HG03196 (cell line): Measurements from ENCODE around the gene TRIM34.
"Not testable (repeated sequence)": the region's sequence is repeated elsewhere in the genome, so short reads cannot be mapped to it uniquely, and the experiment has no call there.

Experiments used
- ATAC-seq: cut with Tn5 transposase; IDR thresholded peaks from one replicate; pipeline ENCODE4 v1.9.1; 2021; ENCODE audit not compliant: unreplicated experiment

The TRIM34 gene, protein sequence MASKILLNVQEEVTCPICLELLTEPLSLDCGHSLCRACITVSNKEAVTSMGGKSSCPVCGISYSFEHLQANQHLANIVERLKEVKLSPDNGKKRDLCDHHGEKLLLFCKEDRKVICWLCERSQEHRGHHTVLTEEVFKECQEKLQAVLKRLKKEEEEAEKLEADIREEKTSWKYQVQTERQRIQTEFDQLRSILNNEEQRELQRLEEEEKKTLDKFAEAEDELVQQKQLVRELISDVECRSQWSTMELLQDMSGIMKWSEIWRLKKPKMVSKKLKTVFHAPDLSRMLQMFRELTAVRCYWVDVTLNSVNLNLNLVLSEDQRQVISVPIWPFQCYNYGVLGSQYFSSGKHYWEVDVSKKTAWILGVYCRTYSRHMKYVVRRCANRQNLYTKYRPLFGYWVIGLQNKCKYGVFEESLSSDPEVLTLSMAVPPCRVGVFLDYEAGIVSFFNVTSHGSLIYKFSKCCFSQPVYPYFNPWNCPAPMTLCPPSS

GRCh38 chr11:5624489-5625279 lies at the start of gene TRIM34:
TRIM34 (plus strand) TSS chr11:5625001; CDS start chr11:5632332, 7,331 bp downstream.
- peak; percentile 98 for ATAC-seq

DNA sequence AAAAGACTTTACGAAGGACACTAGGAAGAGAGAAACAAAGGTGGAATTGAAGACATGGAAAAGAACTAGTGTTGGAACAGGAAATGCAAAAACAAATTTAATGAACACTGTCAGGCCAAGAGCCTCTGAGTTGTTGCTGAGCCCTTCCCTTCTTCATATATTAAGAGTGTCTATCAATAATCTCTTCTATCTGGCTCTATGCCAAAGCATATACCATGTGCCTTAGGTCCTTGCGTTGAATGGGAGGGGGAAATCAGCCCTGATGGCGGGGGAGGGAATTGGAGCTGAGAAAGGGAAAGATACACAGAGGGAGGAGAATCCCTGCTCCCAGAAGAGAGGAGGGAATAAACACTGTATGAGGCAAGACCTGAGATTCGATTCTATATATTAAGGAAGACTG lies 49.6 kb upstream of the TRIM34 start:
- ATAC-seq: no peak

GRCh38 chr11:5577101-5577500 lies 47.7 kb upstream of the TRIM34 start:
- no peak for ATAC-seq

- no peak for ATAC-seq
Measured at GRCh38 chr11:5580577-5580976, 44.2 kb upstream of the TRIM34 start, which contains the start of gene OR52B6. OR52B6 (plus strand) TSS chr11:5580877; CDS start chr11:5580877, 0 bp downstream.

GRCh38 chr11:5581014-5581413 lies 43.8 kb upstream of the TRIM34 start:
- ATAC-seq: no peak

- not testable (repeated sequence) for ATAC-seq
Measured at GRCh38 chr11:5584458-5584857, 40.3 kb upstream of the TRIM34 start.

DNA sequence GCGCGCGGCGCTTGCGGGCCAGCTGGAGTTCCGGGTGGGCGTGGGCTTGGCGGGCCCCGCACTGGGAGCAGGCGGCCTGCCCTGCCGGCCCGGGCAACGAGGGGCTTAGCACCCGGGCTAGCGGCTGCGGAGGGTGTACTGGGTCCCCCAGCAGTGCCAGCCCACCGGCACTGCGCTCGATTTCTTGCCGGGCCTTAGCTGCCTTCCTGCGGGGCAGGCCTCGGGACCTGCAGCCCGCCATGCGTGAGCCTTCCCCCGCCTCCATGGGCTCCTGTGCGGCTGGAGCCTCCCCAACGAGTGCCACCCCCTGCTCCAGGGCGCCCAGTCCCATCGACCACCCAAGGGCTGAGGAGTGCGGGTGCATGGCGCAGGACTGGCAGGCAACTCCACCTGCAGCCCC lies 34.9 kb upstream of the TRIM34 start:
- ATAC-seq: not testable (repeated sequence)

- no peak for ATAC-seq
Measured at GRCh38 chr11:5591613-5592012, 33.2 kb upstream of the TRIM34 start.

- ATAC-seq: no peak
Measured at GRCh38 chr11:5592615-5593014, 32.2 kb upstream of the TRIM34 start.

DNA sequence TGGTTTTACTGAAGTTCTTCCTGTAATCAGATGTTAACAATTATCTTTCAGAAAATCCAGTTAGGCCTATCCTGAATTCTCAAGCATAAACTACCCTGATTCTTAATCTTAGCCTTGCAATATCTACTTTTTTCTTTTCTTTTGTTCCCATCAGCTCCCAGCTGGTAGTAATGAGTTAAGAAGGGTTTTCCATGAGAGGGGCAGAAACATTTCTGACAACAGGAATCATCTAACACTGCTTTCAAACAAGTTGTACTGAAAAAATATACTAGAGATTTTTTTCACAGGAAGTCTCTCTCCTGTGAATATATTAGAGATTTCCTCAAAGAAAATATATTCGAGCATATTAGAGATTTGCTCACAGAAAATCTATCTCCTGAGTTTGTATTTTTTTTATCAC lies 31.7 kb upstream of the TRIM34 start:
- ATAC-seq: no peak

- ATAC-seq: peak; percentile 39
Measured at GRCh38 chr11:5596607-5597201, 28.1 kb upstream of the TRIM34 start, which contains the start of gene TRIM6. TRIM6 (plus strand) TSS chr11:5596637; CDS start chr11:5596898, 261 bp downstream.

- no peak for ATAC-seq
Measured at GRCh38 chr11:5597953-5598352, 26.8 kb upstream of the TRIM34 start.

- ATAC-seq: peak; percentile 83
Measured at GRCh38 chr11:5600374-5600851, 24.4 kb upstream of the TRIM34 start.

DNA sequence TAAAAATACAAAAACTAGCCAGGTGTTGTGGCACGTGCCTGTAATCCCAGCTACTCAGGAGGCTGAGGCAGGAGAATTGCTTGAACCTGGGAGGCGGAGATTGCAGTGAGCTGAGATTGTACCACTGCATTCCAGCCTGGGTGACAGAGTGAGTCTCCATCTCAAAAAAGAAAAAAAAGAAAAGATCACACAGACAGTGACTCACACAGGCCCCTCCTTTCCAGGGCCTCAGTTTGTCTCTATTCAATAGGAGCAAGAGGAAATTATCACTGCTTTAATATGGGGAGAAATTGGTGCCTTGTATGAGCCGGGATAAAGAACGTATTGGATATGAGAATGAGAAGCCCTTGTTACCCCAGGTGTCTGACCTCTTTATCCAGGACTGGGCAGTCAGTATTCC lies 22.0 kb upstream of the TRIM34 start:
- not testable (repeated sequence) for ATAC-seq

GRCh38 chr11:5603326-5603725 lies 21.5 kb upstream of the TRIM34 start:
- ATAC-seq: no peak

GRCh38 chr11:5604896-5605295 lies 19.9 kb upstream of the TRIM34 start:
- no peak for ATAC-seq

- ATAC-seq: no peak
Measured at GRCh38 chr11:5605849-5606248, 19.0 kb upstream of the TRIM34 start.

DNA sequence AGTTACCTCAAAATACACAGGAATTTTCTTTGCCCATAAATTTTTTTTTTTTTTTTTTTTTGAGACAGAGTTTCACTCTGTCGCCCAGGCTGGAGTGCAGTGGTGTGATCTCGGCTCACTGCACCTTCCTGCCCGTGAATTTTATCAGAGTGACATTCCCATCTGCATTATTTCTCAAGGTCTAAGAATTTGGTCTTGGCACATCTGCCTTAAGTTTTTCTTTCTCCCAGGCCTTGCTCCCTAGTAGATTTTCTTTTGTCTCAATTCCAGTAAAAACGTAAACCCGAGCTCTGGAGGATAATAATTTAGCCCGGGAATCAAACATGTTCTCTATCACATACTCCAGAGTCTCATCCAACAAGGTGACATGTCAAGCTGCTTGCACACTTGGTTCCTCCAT lies 16.0 kb upstream of the TRIM34 start:
- ATAC-seq: no peak

GRCh38 chr11:5610446-5610845 lies 14.4 kb upstream of the TRIM34 start:
- no peak for ATAC-seq

DNA sequence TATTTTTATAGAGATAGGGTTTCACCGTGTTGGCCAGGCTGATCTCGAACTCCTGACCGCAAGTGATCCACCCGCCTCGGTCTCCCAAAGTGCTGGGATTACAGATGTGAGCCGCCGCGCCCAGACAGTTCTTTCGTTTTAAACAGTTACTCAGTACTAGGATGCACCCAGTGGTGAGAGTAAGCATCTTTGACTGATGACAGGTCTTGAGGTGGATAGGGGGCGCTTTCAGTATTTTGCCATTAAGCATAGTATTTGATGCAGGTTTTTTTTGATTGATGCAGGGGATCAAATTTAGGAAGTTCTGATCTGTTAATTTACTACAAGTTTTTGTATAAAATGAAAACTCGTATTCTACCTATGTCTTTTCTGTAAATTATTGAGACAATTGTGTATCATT lies 13.2 kb upstream of the TRIM34 start:
- ATAC-seq: no peak

DNA sequence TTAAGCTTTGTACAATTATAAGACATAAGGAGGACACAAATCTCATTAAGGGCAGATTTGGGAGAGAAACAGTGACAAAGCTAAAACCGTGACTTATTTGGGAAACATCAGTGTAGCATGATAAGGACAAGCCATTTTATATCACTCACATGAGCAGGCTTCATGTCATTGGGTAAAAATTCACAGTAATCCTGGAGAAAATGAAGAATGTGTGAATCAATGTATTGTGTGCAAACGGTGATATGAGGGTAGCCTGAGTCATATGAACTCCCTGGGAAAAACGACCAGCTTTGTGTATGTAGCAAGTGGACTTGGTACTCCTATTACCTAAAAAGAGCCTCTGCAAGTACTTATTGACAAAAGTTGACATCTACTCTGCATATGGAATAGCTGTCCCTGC lies 6.0 kb upstream of the TRIM34 start:
- no peak for ATAC-seq
